AG09309 (cell line): ENCODE data around the gene PLEKHJ1.

Experiments used
- DNase-seq: peaks from one replicate; pipeline ENCODE4 v3.0.0-alpha.2; 2010; ENCODE audit warnings: low read depth
- H3K4me3 ChIP-seq: 2 replicates; pipeline ENCODE4 v1.5.1; 2011; ENCODE audit warnings: mild to moderate bottlenecking, low read depth, low read length, moderate library complexity; ENCODE audit not compliant: control insufficient read depth
- CTCF ChIP-seq: IDR thresholded peaks from 2 replicates; pipeline ENCODE4 v1.5.1; 2011; ENCODE audit warnings: mild to moderate bottlenecking, low read depth, low read length, inconsistent platforms; ENCODE audit not compliant: insufficient read depth, control insufficient read depth; ENCODE audit errors: missing control alignments

The PLEKHJ1 gene

GRCh38 chr19:2239173-2239572 is 3.0 kb upstream of the PLEKHJ1 start:
- DNase-seq, result no peak
- no peak for TF ChIP-seq CTCF
- H3K4me3 ChIP-seq, result no peak overlapping the region; the same call in 1 of the 2 replicates

GRCh38 chr19:2237869-2238153 is 1.7 kb upstream of the PLEKHJ1 start:
- H3K4me3 ChIP-seq, result peak overlapping the region; percentile 78
- no peak for TF ChIP-seq CTCF

GRCh38 chr19:2237051-2237868 is 1.1 kb upstream of the PLEKHJ1 start:
- DNase-seq, result no peak
- no peak for TF ChIP-seq CTCF
- peak overlapping the region; percentile 78 for H3K4me3 ChIP-seq

More at GRCh38 chr19:2237869-2238153, 1.7 kb upstream of the PLEKHJ1 start:
- DNase-seq, result no peak

- H3K4me3 ChIP-seq, result peak overlapping the region; percentile 78
- no peak for TF ChIP-seq CTCF
Observed at GRCh38 chr19:2236064-2236313, 140 bp downstream of the PLEKHJ1 start.

GRCh38 chr19:2235381-2236063 is 607 bp downstream of the PLEKHJ1 start:
- H3K4me3 ChIP-seq, result peak overlapping the region; percentile 78
- no peak for TF ChIP-seq CTCF
- no peak for DNase-seq

More at GRCh38 chr19:2236064-2236313, 140 bp downstream of the PLEKHJ1 start:
- DNase-seq, result no peak

GRCh38 chr19:2234996-2235380 is 1.1 kb downstream of the PLEKHJ1 start:
- TF ChIP-seq CTCF, result no peak
- no peak for DNase-seq

More at GRCh38 chr19:2234996-2235380, 1.1 kb downstream of the PLEKHJ1 start:
- H3K4me3 ChIP-seq, result peak overlapping the region; percentile 78
